ENCODE measurements around the gene IVNS1ABP.
"Not testable (repeated sequence)": the region's sequence is repeated elsewhere in the genome, so short reads cannot be mapped to it uniquely, and the experiment has no call there.

Gene IVNS1ABP

GRCh38 chr1:185328255-185328654 is 11.2 kb upstream of the IVNS1ABP start:
- DNase-seq (ENCODE audit: low spot score): no peak

GRCh38 chr1:185325413-185325812 is 8.4 kb upstream of the IVNS1ABP start:
- DNase-seq (ENCODE audit: low spot score): no peak

GRCh38 chr1:185324118-185324517 is 7.1 kb upstream of the IVNS1ABP start:
- no peak for DNase-seq (ENCODE audit: low spot score)

- no peak for DNase-seq (ENCODE audit: low spot score)
Measured at GRCh38 chr1:185322636-185323035, 5.6 kb upstream of the IVNS1ABP start.

GRCh38 chr1:185321653-185322221 is 4.7 kb upstream of the IVNS1ABP start:
- not testable (repeated sequence) for DNase-seq (ENCODE audit: low spot score)

GRCh38 chr1:185321104-185321503 is 4.1 kb upstream of the IVNS1ABP start:
- not testable (repeated sequence) for DNase-seq (ENCODE audit: low spot score)

- DNase-seq (ENCODE audit: low spot score): no peak
Measured at GRCh38 chr1:185319139-185319475, 2.1 kb upstream of the IVNS1ABP start.

GRCh38 chr1:185318431-185319138 is 1.5 kb upstream of the IVNS1ABP start:
- no peak for DNase-seq (ENCODE audit: low spot score)

- DNase-seq (ENCODE audit: low spot score): peak; percentile 30
Measured at GRCh38 chr1:185317886-185318310, 855 bp upstream of the IVNS1ABP start.

GRCh38 chr1:185316163-185317033 is 645 bp downstream of the IVNS1ABP start:
- DNase-seq (ENCODE audit: low spot score): peak; percentile 86

- peak; percentile 51 for DNase-seq (ENCODE audit: low spot score)
Measured at GRCh38 chr1:185315445-185316071, 1.5 kb downstream of the IVNS1ABP start.

GRCh38 chr1:185314411-185314810 is 2.6 kb downstream of the IVNS1ABP start:
- DNase-seq (ENCODE audit: low spot score): no peak

- DNase-seq (ENCODE audit: low spot score): no peak
Measured at GRCh38 chr1:185312361-185313138, 4.5 kb downstream of the IVNS1ABP start.

GRCh38 chr1:185311589-185312225 is 5.3 kb downstream of the IVNS1ABP start:
- DNase-seq (ENCODE audit: low spot score): no peak

GRCh38 chr1:185309566-185309965 is 7.5 kb downstream of the IVNS1ABP start:
- no peak for DNase-seq (ENCODE audit: low spot score)

- no peak for DNase-seq (ENCODE audit: low spot score)
Measured at GRCh38 chr1:185308126-185308525, 8.9 kb downstream of the IVNS1ABP start.

- no peak for DNase-seq (ENCODE audit: low spot score)
Measured at GRCh38 chr1:185305419-185305818, 11.6 kb downstream of the IVNS1ABP start.

GRCh38 chr1:185300152-185300551 is 16.9 kb downstream of the IVNS1ABP start:
- no peak for DNase-seq (ENCODE audit: low spot score)

- no peak for DNase-seq (ENCODE audit: low spot score)
Measured at GRCh38 chr1:185297982-185298381, 19.1 kb downstream of the IVNS1ABP start.

GRCh38 chr1:185295091-185295490 is 22.0 kb downstream of the IVNS1ABP start:
- no peak for DNase-seq (ENCODE audit: low spot score)

GRCh38 chr1:185293967-185294542 is 23.0 kb downstream of the IVNS1ABP start:
- DNase-seq (ENCODE audit: low spot score): no peak

Data from hematopoietic multipotent progenitor cell treated with erythropoietin and hydrocortisone succinate and interleukin-3 and kit ligand, for 15 days (in vitro differentiated cells).